Naive thymus-derived CD4-positive, alpha-beta T cell (primary cell): ENCODE measurements around the gene GRAPL. TPM values are rescaled to one million over a fixed set of nuclear protein-coding genes. Genes with fewer than 3 reads are reported as not detected.
"Not testable (repeated sequence)": the region's sequence is repeated elsewhere in the genome, so short reads cannot be mapped to it uniquely, and the experiment has no call there.

Experiments
- ATAC-seq: fragments of 150-1000 bp; cut with Tn5 transposase; 2 replicates; pipeline ENCODE4 v1.10.0; 2021; ENCODE audit warnings: mild to moderate bottlenecking, moderate library complexity
- CTCF ChIA-PET: fragments of 350-600 bp; sonication (Branson Sonifier 250); formaldehyde crosslinking; loops from one replicate; lab custom pipeline; 2021; ENCODE audit warnings: antibody characterized with exemption; lab: Charles Lee
- POLR2A ChIA-PET: fragments of 350-600 bp; sonication (Branson Sonifier 250); formaldehyde crosslinking; loops from one replicate; lab custom pipeline; 2021; ENCODE audit warnings: antibody characterized with exemption, inconsistent platforms; lab: Charles Lee
- DNase-seq, 9 donors: peaks; one replicate each; pipeline versions ENCODE4 v3.0.0 to v3.0.0-alpha.2; 2020 to 2022; ENCODE audit warnings: mixed read lengths in 1 of 9
- H3K27ac ChIP-seq: one replicate; pipeline ENCODE4 v1.7.0; 2013; ENCODE audit warnings: mild to moderate bottlenecking, low read depth, low read length, moderate library complexity
- H3K27me3 ChIP-seq, 2 donors: one replicate each; pipeline ENCODE4 v1.7.0; 2013; ENCODE audit warnings: low read length in 2 of 2, mild to moderate bottlenecking in 2 of 2, moderate library complexity in 2 of 2; ENCODE audit not compliant: control insufficient read depth in 2 of 2, insufficient read depth in 2 of 2
- H3K36me3 ChIP-seq, 3 experiments: 1 replicate in 2 of 3; 2 replicates in 1 of 3; pipeline ENCODE4 v1.7.0; 2013; ENCODE audit warnings: low read length in 3 of 3, mild to moderate bottlenecking in 3 of 3, moderate library complexity in 1 of 3; ENCODE audit not compliant: insufficient read depth in 3 of 3, control insufficient read depth in 2 of 3
- H3K4me1 ChIP-seq, 2 donors: one replicate each; pipeline ENCODE4 v1.7.0; 2013; ENCODE audit warnings: low read length in 2 of 2, mild to moderate bottlenecking in 2 of 2, moderate library complexity in 1 of 2; ENCODE audit not compliant: control insufficient read depth in 2 of 2, insufficient read depth in 2 of 2
- H3K4me3 ChIP-seq: 2 replicates; pipeline ENCODE4 v1.7.0; 2013; ENCODE audit warnings: mild to moderate bottlenecking, low read length
- H3K9me3 ChIP-seq, 3 experiments: 1 replicate in 2 of 3; 2 replicates in 1 of 3; pipeline ENCODE4 v1.7.0; 2013; ENCODE audit warnings: low read length in 3 of 3; ENCODE audit not compliant: control insufficient read depth in 2 of 3
- H3K27ac Mint-ChIP-seq, 9 donors: one replicate each; pipeline ENCODE4 v1.8.0; 2020 to 2022; ENCODE audit warnings: mixed read lengths in 9 of 9, mild to moderate bottlenecking in 8 of 9, moderate library complexity in 5 of 9, inconsistent platforms in 2 of 9
- H3K27me3 Mint-ChIP-seq, 5 donors: one replicate each; pipeline ENCODE4 v1.8.0; 2021 to 2022; ENCODE audit warnings: mixed read lengths in 5 of 5, mild to moderate bottlenecking in 1 of 5
- H3K36me3 Mint-ChIP-seq, 5 donors: one replicate each; pipeline ENCODE4 v1.8.0; 2020 to 2022; ENCODE audit warnings: mixed read lengths in 5 of 5, mild to moderate bottlenecking in 3 of 5, inconsistent platforms in 1 of 5
- H3K4me1 Mint-ChIP-seq, 7 donors: one replicate each; pipeline ENCODE4 v1.8.0; 2020 to 2022; ENCODE audit warnings: mixed read lengths in 7 of 7, mild to moderate bottlenecking in 3 of 7, inconsistent platforms in 1 of 7
- H3K4me3 Mint-ChIP-seq, 10 donors: one replicate each; pipeline ENCODE4 v1.8.0; 2020 to 2022; ENCODE audit warnings: mild to moderate bottlenecking in 10 of 10, mixed read lengths in 10 of 10, moderate library complexity in 6 of 10, inconsistent platforms in 2 of 10
- H3K9me3 Mint-ChIP-seq, 11 donors: one replicate each; pipeline ENCODE4 v1.8.0; 2020 to 2022; ENCODE audit warnings: mixed read lengths in 11 of 11, mild to moderate bottlenecking in 4 of 11, inconsistent platforms in 1 of 11, moderate library complexity in 1 of 11
- intact Hi-C, 2 donors: fragments of 100-400 bp; cut with micrococcal nuclease; formaldehyde crosslinking; loops; one replicate each; pipeline ENCODE4 v1.15.1; 2023
- polyA plus RNA-seq, 2 donors: library from polyadenylated mRNA; unstranded; fragments of 300-500 nt; fragmentation: Illumina TruSeq; gene quantifications; one replicate each; pipeline ENCODE4 v1.2.3, GENCODE V29; 2021
- total RNA-seq, 6 experiments: library from RNA in 5 of 6; stranded (reverse) in 5 of 6; gene quantifications; 1 replicate in 5 of 6; 2 replicates in 1 of 6; pipeline ENCODE4 v1.2.3 and lab custom pipeline; 2021 to 2026

Gene GRAPL
- total and polyA plus RNA-seq, 7 experiments from 2014 or later: 3.9 to 105 (median 26.7) TPM

GRCh38 chr17:19174422-19174821 lies 47.0 kb downstream of the GRAPL start:
- H3K27me3 ChIP-seq, ATAC-seq, DNase-seq, CTCF ChIA-PET, H3K9me3 Mint-ChIP-seq, H3K4me1 ChIP-seq, H3K4me1 Mint-ChIP-seq, H3K36me3 ChIP-seq, H3K27ac ChIP-seq, H3K27me3 Mint-ChIP-seq, H3K9me3 ChIP-seq, intact Hi-C loops, H3K4me3 Mint-ChIP-seq, POLR2A ChIA-PET, H3K27ac Mint-ChIP-seq, H3K36me3 Mint-ChIP-seq, H3K4me3 ChIP-seq: not testable (repeated sequence)

- H3K36me3 ChIP-seq, CTCF ChIA-PET, H3K4me1 Mint-ChIP-seq, H3K9me3 Mint-ChIP-seq, H3K36me3 Mint-ChIP-seq, H3K4me3 ChIP-seq, H3K4me3 Mint-ChIP-seq, intact Hi-C loops, H3K27me3 Mint-ChIP-seq, H3K9me3 ChIP-seq, H3K27ac Mint-ChIP-seq, H3K4me1 ChIP-seq, H3K27me3 ChIP-seq, H3K27ac ChIP-seq, POLR2A ChIA-PET, DNase-seq: not testable (repeated sequence)
- peak; percentile 99 for ATAC-seq
These were observed 48.0 kb downstream of the GRAPL start for GRCh38 chr17:19175410-19175809.

- H3K4me1 Mint-ChIP-seq, H3K27me3 Mint-ChIP-seq, CTCF ChIA-PET, H3K27ac ChIP-seq, H3K4me1 ChIP-seq, H3K36me3 ChIP-seq, H3K27ac Mint-ChIP-seq, H3K27me3 ChIP-seq, POLR2A ChIA-PET, H3K4me3 Mint-ChIP-seq, H3K4me3 ChIP-seq, H3K9me3 ChIP-seq, intact Hi-C loops, H3K36me3 Mint-ChIP-seq, DNase-seq, H3K9me3 Mint-ChIP-seq: not testable (repeated sequence)
- peak; percentile 100 for ATAC-seq
These were observed 53.9 kb downstream of the GRAPL start for GRCh38 chr17:19181040-19181875.

GRCh38 chr17:19187883-19188869 lies 60.8 kb downstream of the GRAPL start:
- peak; percentile 68 for ATAC-seq
- H3K36me3 ChIP-seq, CTCF ChIA-PET, H3K27ac Mint-ChIP-seq, H3K4me1 ChIP-seq, H3K9me3 Mint-ChIP-seq, H3K27ac ChIP-seq, H3K27me3 ChIP-seq, H3K4me1 Mint-ChIP-seq, H3K36me3 Mint-ChIP-seq, H3K4me3 ChIP-seq, POLR2A ChIA-PET, H3K9me3 ChIP-seq, H3K4me3 Mint-ChIP-seq, intact Hi-C loops, H3K27me3 Mint-ChIP-seq: not testable (repeated sequence)
- peak in 7 of 9 donors; percentile 83 to 98 (median 94) for DNase-seq

- H3K9me3 ChIP-seq, H3K4me3 ChIP-seq, H3K27ac Mint-ChIP-seq, H3K4me1 Mint-ChIP-seq, H3K4me1 ChIP-seq, H3K27me3 Mint-ChIP-seq, H3K4me3 Mint-ChIP-seq, H3K9me3 Mint-ChIP-seq, intact Hi-C loops, POLR2A ChIA-PET, H3K27me3 ChIP-seq, H3K36me3 Mint-ChIP-seq, H3K36me3 ChIP-seq, H3K27ac ChIP-seq, CTCF ChIA-PET, DNase-seq: not testable (repeated sequence)
- ATAC-seq: peak; percentile 73
These were observed 61.7 kb downstream of the GRAPL start for GRCh38 chr17:19188870-19189708.

GRCh38 chr17:19189781-19190405 lies 62.5 kb downstream of the GRAPL start:
- intact Hi-C loops: not testable (repeated sequence)

More at GRCh38 chr17:19189781-19190405, 62.5 kb downstream of the GRAPL start:
- DNase-seq, H3K27ac Mint-ChIP-seq, CTCF ChIA-PET, H3K27ac ChIP-seq, H3K9me3 ChIP-seq, H3K4me1 ChIP-seq, H3K36me3 Mint-ChIP-seq, H3K9me3 Mint-ChIP-seq, H3K27me3 Mint-ChIP-seq, H3K36me3 ChIP-seq, H3K4me1 Mint-ChIP-seq, H3K4me3 ChIP-seq, POLR2A ChIA-PET, H3K4me3 Mint-ChIP-seq, H3K27me3 ChIP-seq: not testable (repeated sequence)
- peak; percentile 10 for ATAC-seq
